K562 (cell line): ENCODE measurements around the gene CPED1. TPM values are rescaled to one million over a fixed set of nuclear protein-coding genes. Genes with fewer than 3 reads are reported as not detected.

Source experiments
- ASH1L ChIP-seq: fragments of 450-650 bp; IDR thresholded peaks from 2 replicates; pipeline ENCODE4 v1.6.1; 2018; ENCODE audit warnings: borderline replicate concordance, mild to moderate bottlenecking, low read depth; ENCODE audit not compliant: partially characterized antibody
- ATF1 ChIP-seq, 2 experiments: fragments of 450-650 bp in 1 of 2; IDR thresholded peaks; 2 replicates each; pipeline ENCODE4 v1.6.1; 2016; ENCODE audit warnings: missing compliant biosample characterization in 1 of 2, missing genetic modification characterization in 1 of 2
- CHD4 ChIP-seq: fragments of 200-600 bp; sonication (generic); IDR thresholded peaks from 3 replicates; pipeline ENCODE4 v1.6.1; 2012; ENCODE audit warnings: low read depth, mild to moderate bottlenecking, mixed read lengths, low read length, inconsistent platforms; ENCODE audit not compliant: insufficient read depth, insufficient replicate concordance, poor library complexity, severe bottlenecking
- DMBX1 ChIP-seq: fragments of 250-450 bp; sonication (Bioruptor Pico); IDR thresholded peaks from 2 replicates; pipeline ENCODE4 v1.8.0; 2022; ENCODE audit warnings: inconsistent platforms, mild to moderate bottlenecking, moderate library complexity, borderline replicate concordance
- GABPA ChIP-seq: fragments of 200-800 bp; sonication (Bioruptor generic); conservative IDR thresholded peaks from 2 replicates; pipeline ENCODE4 v1.6.1; 2016; ENCODE audit warnings: low read depth, missing genetic modification characterization, missing compliant biosample characterization
- XRCC4 ChIP-seq: IDR thresholded peaks from one replicate; pipeline ENCODE4 v1.6.1; 2011; ENCODE audit not compliant: insufficient read depth, insufficient read length; ENCODE audit errors: extremely low read depth
- ZNF121 ChIP-seq: sonication (generic); formaldehyde crosslinking; conservative IDR thresholded peaks from 2 replicates; pipeline ENCODE4 v1.8.0; 2022; ENCODE audit warnings: missing genetic modification reagents
- ZNF3 ChIP-seq: fragments of 250-450 bp; sonication (Bioruptor Pico); IDR thresholded peaks from 2 replicates; pipeline ENCODE4 v1.5.0; 2021; ENCODE audit warnings: mild to moderate bottlenecking, moderate library complexity
- ZNF444 ChIP-seq: fragments of 250-450 bp; sonication (Bioruptor Pico); IDR thresholded peaks from 2 replicates; pipeline ENCODE4 v1.4.0; 2020; ENCODE audit warnings: mild to moderate bottlenecking, moderate library complexity
- polyA plus RNA-seq, 8 experiments: library from polyadenylated mRNA; depleted of rRNA in 4 of 8; stranded (reverse) in 5 of 8; unstranded in 3 of 8; fragments of >200 nt; fragmentation: Nextera tagmentation in 2 of 8; fragmentation: Illumina TruSeq in 1 of 8; extraction: Ambion mirVana in 2 of 8; extraction: Trizol in 1 of 8; gene quantifications; 2 replicates each; pipeline versions ENCODE4 v1.2.1 to v1.2.3, GENCODE V29; 2011 to 2014; ENCODE audit warnings: inconsistent platforms in 1 of 8, missing spikeins in 1 of 8
- total RNA-seq, 7 experiments: library from RNA; depleted of rRNA in 6 of 7; stranded (reverse); fragments of >200 nt in 6 of 7; fragmentation: Illumina TruSeq in 2 of 7; extraction: Trizol in 2 of 7; gene quantifications; 2 replicates each; pipeline versions ENCODE4 v1.2.1 to v1.2.3, GENCODE V29; 2011 to 2021; ENCODE audit warnings: low replicate concordance in 1 of 7
- TF ChIP-seq, protein P1 (sequence below), 2 experiments: fragments of 450-650 bp; formaldehyde crosslinking in 1 of 2; IDR thresholded peaks; 2 replicates each; pipeline versions ENCODE4 v1.4.0 to v1.6.1; 2014 to 2020; ENCODE audit warnings: mild to moderate bottlenecking in 2 of 2, borderline replicate concordance in 1 of 2, low read depth in 1 of 2
- TF ChIP-seq, protein P2 (sequence below): fragments of 450-650 bp; formaldehyde crosslinking; IDR thresholded peaks from 2 replicates; pipeline ENCODE4 v1.4.0; 2022; ENCODE audit warnings: missing genetic modification characterization
- TF ChIP-seq, protein P3 (sequence below): fragments of 250-450 bp; sonication (Bioruptor Pico); IDR thresholded peaks from 2 replicates; pipeline ENCODE4 v1.8.0; 2022; ENCODE audit warnings: inconsistent platforms, mild to moderate bottlenecking, moderate library complexity, borderline replicate concordance

CPED1 gene
- total and polyA plus RNA-seq, 9 of the 15 experiments (the other 6 are each of a cell fraction or from before 2014, with no cell fraction given) = 195 to 393 (median 290) TPM

DNA sequence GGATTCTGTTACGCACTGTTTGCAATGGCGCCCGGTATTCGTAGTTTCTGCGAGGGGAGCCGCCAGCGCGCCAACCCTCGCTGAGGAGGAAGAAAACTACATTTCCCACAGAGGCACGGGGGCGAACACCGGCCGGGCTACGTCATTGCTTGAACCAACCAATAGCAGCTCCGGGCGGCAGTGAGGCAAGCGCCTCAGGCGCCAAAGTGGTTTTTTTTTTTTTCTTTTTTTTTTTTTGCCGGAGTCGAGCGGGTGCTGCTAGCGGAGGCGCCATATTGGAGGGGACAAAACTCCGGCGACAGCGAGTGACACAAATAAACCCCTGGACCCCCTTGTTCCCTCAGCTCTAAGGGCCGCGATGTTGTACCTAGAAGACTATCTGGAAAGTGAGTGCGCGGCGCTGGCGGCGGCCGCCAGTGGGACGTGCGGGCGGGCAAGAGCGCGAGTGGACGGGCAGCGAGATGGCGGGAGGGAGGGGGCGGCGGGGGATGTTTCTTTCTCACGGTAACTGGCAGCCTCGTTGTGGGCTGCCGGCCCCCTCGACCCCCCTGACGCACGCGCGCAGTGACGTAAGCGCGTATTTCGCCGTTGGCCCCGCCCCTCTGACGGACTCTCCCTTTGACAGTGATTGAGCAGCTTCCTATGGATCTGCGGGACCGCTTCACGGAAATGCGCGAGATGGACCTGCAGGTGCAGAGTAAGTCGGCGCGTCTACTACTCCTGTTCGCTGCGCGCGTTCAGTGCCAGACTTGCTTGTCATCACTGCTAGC, 37.8 kb upstream of the CPED1 start, which contains the start of gene ING3 (continued):
- TF ChIP-seq, protein P1, sequence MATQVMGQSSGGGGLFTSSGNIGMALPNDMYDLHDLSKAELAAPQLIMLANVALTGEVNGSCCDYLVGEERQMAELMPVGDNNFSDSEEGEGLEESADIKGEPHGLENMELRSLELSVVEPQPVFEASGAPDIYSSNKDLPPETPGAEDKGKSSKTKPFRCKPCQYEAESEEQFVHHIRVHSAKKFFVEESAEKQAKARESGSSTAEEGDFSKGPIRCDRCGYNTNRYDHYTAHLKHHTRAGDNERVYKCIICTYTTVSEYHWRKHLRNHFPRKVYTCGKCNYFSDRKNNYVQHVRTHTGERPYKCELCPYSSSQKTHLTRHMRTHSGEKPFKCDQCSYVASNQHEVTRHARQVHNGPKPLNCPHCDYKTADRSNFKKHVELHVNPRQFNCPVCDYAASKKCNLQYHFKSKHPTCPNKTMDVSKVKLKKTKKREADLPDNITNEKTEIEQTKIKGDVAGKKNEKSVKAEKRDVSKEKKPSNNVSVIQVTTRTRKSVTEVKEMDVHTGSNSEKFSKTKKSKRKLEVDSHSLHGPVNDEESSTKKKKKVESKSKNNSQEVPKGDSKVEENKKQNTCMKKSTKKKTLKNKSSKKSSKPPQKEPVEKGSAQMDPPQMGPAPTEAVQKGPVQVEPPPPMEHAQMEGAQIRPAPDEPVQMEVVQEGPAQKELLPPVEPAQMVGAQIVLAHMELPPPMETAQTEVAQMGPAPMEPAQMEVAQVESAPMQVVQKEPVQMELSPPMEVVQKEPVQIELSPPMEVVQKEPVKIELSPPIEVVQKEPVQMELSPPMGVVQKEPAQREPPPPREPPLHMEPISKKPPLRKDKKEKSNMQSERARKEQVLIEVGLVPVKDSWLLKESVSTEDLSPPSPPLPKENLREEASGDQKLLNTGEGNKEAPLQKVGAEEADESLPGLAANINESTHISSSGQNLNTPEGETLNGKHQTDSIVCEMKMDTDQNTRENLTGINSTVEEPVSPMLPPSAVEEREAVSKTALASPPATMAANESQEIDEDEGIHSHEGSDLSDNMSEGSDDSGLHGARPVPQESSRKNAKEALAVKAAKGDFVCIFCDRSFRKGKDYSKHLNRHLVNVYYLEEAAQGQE (IDR thresholded peaks at IDR 0.05; ENCODE audit: borderline replicate concordance) = no peak; the same call in 1 of the 2 replicates
- TF ChIP-seq, protein P1 (CRISPR knock-in tag; IDR thresholded peaks at IDR 0.05; ENCODE audit: low read depth) = no peak
- TF ChIP-seq, protein P2, sequence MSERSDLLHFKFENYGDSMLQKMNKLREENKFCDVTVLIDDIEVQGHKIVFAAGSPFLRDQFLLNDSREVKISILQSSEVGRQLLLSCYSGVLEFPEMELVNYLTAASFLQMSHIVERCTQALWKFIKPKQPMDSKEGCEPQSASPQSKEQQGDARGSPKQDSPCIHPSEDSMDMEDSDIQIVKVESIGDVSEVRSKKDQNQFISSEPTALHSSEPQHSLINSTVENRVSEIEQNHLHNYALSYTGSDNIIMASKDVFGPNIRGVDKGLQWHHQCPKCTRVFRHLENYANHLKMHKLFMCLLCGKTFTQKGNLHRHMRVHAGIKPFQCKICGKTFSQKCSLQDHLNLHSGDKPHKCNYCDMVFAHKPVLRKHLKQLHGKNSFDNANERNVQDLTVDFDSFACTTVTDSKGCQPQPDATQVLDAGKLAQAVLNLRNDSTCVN = 0 out of 2 replicates have a peak, but pooled peaks have one; percentile 47
- TF ChIP-seq ATF1 (CRISPR knock-in tag; IDR thresholded peaks at IDR 0.05) = peak; percentile 86
- peak; percentile 100 for TF ChIP-seq ATF1 (tag; IDR thresholded peaks at IDR 0.05)
- TF ChIP-seq ASH1L = peak; percentile 62
- TF ChIP-seq, protein P3, sequence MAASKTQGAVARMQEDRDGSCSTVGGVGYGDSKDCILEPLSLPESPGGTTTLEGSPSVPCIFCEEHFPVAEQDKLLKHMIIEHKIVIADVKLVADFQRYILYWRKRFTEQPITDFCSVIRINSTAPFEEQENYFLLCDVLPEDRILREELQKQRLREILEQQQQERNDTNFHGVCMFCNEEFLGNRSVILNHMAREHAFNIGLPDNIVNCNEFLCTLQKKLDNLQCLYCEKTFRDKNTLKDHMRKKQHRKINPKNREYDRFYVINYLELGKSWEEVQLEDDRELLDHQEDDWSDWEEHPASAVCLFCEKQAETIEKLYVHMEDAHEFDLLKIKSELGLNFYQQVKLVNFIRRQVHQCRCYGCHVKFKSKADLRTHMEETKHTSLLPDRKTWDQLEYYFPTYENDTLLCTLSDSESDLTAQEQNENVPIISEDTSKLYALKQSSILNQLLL (CRISPR knock-in tag) = no peak
- no peak for TF ChIP-seq ZNF121
- peak; percentile 66 for TF ChIP-seq DMBX1 (CRISPR knock-in tag)
- peak; percentile 27; the same call in 1 of the 2 replicates for TF ChIP-seq ZNF444
- no peak for TF ChIP-seq CHD4
- TF ChIP-seq ZNF3 (CRISPR knock-in tag) = no peak
- TF ChIP-seq GABPA (tag) = peak; percentile 70
- TF ChIP-seq XRCC4 = no peak
